Heart left ventricle (tissue), 16 donors: ENCODE measurements around the gene PNLIPRP3. TPM values are rescaled to one million over a fixed set of nuclear protein-coding genes. Genes with fewer than 3 reads are reported as not detected.

ENCODE experiments used
- ATAC-seq, 4 donors: fragments of 200-7000 bp; cut with Tn5 transposase; one replicate each; pipeline ENCODE4 v1.9.1; 2020 to 2022; ENCODE audit warnings: moderate library complexity in 4 of 4, mild to moderate bottlenecking in 3 of 4, moderate number of reproducible peaks in 1 of 4
- DNase-seq, 5 donors: peaks; one replicate each; pipeline ENCODE4 v3.0.0-alpha.2; 2020
- H3K27ac ChIP-seq, 12 donors: fragments of 200-600 bp; sonication (generic) in 4 of 12; one replicate each; pipeline versions ENCODE4 v1.5.0 to v1.8.0; 2016 to 2022; ENCODE audit warnings: mild to moderate bottlenecking in 2 of 12
- H3K27me3 ChIP-seq, 9 donors: fragments of 200-600 bp; sonication (generic) in 2 of 9; one replicate each; pipeline versions ENCODE4 v1.5.1 to v1.8.0; 2016 to 2022; ENCODE audit warnings: mild to moderate bottlenecking in 3 of 9
- H3K36me3 ChIP-seq, 9 donors: fragments of 200-600 bp; sonication (generic) in 2 of 9; one replicate each; pipeline versions ENCODE4 v1.5.0 to v1.8.0; 2018 to 2022; ENCODE audit warnings: mild to moderate bottlenecking in 2 of 9
- H3K4me1 ChIP-seq, 12 donors: fragments of 200-600 bp; sonication (generic) in 4 of 12; one replicate each; pipeline versions ENCODE4 v1.5.0 to v1.8.0; 2016 to 2022; ENCODE audit warnings: mild to moderate bottlenecking in 3 of 12
- H3K4me3 ChIP-seq, 12 donors: fragments of 200-600 bp; sonication (generic) in 4 of 12; one replicate each; pipeline versions ENCODE4 v1.5.0 to v1.8.0; 2017 to 2022; ENCODE audit warnings: mild to moderate bottlenecking in 9 of 12, moderate library complexity in 4 of 12
- H3K9me3 ChIP-seq, 12 donors: fragments of 200-600 bp; sonication (generic) in 4 of 12; one replicate each; pipeline versions ENCODE4 v1.5.0 to v1.8.0; 2016 to 2022; ENCODE audit warnings: mild to moderate bottlenecking in 1 of 12
- POLR2A ChIP-seq, 2 donors: fragments of 450-650 bp; IDR thresholded peaks; one replicate each; pipeline ENCODE4 v1.6.1; 2017; ENCODE audit warnings: antibody characterized with exemption in 2 of 2, mild to moderate bottlenecking in 2 of 2, moderate library complexity in 2 of 2
- WGBS, 4 donors: extraction: QIAGEN DNeasy Blood & Tissue Kit in 2 of 4; methylation state at CpG; one replicate each; pipeline versions ENCODE4 v1.1.5 to v1.1.7; 2013 to 2018; 5-methylcytosine and 5-hydroxymethylcytosine counted together
- intact Hi-C, 10 donors: fragments of 100-400 bp; cut with DNase I; formaldehyde crosslinking; loops; one replicate each; pipeline versions ENCODE4 v1.11.1 to v1.14.2; 2022
- polyA plus RNA-seq, 2 donors: library from polyadenylated mRNA; stranded (reverse); fragments of 200-250 nt; gene quantifications; one replicate each; pipeline ENCODE4 v1.2.3, GENCODE V29; 2013
- total RNA-seq, 9 donors: library from RNA; depleted of rRNA in 2 of 9; stranded (reverse); fragments of >200 nt in 2 of 9; fragmentation: NEBNext Ultra II Directional in 3 of 9; extraction: Animal tissue kit (Norgen Biotek cat#: 25700) in 3 of 9; gene quantifications; one replicate each; pipeline versions ENCODE4 v1.1.0 to v1.2.4, GENCODE V29; 2016 to 2023
- TF ChIP-seq, protein P1 (sequence below), 12 donors: fragments of 200-600 bp; sonication (generic) in 4 of 12; IDR thresholded peaks; one replicate each; pipeline versions ENCODE4 v1.5.0 to v1.8.0; 2018 to 2022; ENCODE audit warnings: antibody characterized with exemption in 12 of 12, mild to moderate bottlenecking in 5 of 12
- donor health status: ischemic (EF 13 %, LVEDD 7.1; RV severe dilation, severe dysfunction).
- donor health status: healthy with polysubstance abuse.
- donor health status: DM: no; HTN: yes; CAD: no.
- donor health status: DM: no; HTN: no; CAD: no.
- donor health status: ischemic (EF 25% LVEDD 6.9; RV normal size, moderate dysfunction).
- donor health status: ischemic (EF 25% LVEDD 5.7; RV mildly dilated, moderate dysfunction).
- donor health status: healthy.
- donor health status: DM: yes; HTN: yes; CAD: no.
- donor health status: ischemic (EF 35%, LVEDD 5.7; RV mildly dilated, moderate dysfunction).
- donor health status: nonischemic (EF 11% LVEDD 7.7; RV severe dilation, severe dysfunction).
- donor health status: DM: yes; HTN: yes; CAD: no.
- donor health status: PGD.
- donor health status: ischemic (EF 29% LVEDD 5.4; RV normal size, mild dysfunction).
- donor health status: nonischemic (EF 23%, LVEDD 6.1; RV moderate dilation, normal function).

Gene PNLIPRP3
- total and polyA plus RNA-seq, 11 donors = not detected

- intact Hi-C loops = no loop called here
- TF ChIP-seq, protein P1, sequence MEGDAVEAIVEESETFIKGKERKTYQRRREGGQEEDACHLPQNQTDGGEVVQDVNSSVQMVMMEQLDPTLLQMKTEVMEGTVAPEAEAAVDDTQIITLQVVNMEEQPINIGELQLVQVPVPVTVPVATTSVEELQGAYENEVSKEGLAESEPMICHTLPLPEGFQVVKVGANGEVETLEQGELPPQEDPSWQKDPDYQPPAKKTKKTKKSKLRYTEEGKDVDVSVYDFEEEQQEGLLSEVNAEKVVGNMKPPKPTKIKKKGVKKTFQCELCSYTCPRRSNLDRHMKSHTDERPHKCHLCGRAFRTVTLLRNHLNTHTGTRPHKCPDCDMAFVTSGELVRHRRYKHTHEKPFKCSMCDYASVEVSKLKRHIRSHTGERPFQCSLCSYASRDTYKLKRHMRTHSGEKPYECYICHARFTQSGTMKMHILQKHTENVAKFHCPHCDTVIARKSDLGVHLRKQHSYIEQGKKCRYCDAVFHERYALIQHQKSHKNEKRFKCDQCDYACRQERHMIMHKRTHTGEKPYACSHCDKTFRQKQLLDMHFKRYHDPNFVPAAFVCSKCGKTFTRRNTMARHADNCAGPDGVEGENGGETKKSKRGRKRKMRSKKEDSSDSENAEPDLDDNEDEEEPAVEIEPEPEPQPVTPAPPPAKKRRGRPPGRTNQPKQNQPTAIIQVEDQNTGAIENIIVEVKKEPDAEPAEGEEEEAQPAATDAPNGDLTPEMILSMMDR (IDR thresholded peaks at IDR 0.05) = no peak
- TF ChIP-seq POLR2A (IDR thresholded peaks at IDR 0.05) = no peak
- Histone ChIP-seq H3K4me1 (no peaks in the 10 kb centered on the region), H3K27ac (no peak overlapping the region), H3K27me3 (peaks cover 0 to 3% (median 0%) of the 10 kb centered on the region in 9 donors), H3K36me3 (no peaks in the 10 kb centered on the region), H3K9me3 (no peaks in the 10 kb centered on the region), H3K4me3 (no peak overlapping the region)
- WGBS, 4 donors = 32 to 37% (median 33%) methylated on average over 7 of the region's 7 CpGs
- no peak for DNase-seq
- ATAC-seq = no peak
Measured at GRCh38 chr10:116408719-116409118, 18.9 kb upstream of the PNLIPRP3 start.

DNA sequence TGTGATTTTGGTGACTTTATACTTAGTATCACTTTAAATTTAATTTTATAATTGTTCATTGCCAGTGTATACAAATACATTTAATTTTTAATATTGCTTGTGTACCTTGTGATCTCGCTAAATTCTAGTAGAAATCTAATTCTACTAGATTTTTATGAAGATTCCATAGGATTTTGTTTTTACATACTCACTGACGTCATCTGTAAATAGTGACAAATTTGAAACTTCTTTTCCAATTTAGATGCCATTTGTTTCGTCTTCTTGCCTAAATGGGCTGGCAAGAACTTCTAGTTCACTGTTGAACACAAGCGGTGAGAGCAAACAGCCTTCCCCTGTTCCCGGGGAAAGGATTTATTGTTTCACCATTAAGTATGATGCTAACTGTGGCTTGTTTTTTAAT is 17.3 kb upstream of the PNLIPRP3 start:
- H3K9me3 ChIP-seq = no peaks in the 10 kb centered on the region
- DNase-seq (no peak), ATAC-seq (no peak)
- intact Hi-C loops = no loop called here
- no peaks in the 10 kb centered on the region for H3K36me3 ChIP-seq
- peaks cover 0 to 8% (median 0%) of the 10 kb centered on the region in 9 donors for H3K27me3 ChIP-seq
- H3K27ac ChIP-seq = no peak overlapping the region
- H3K4me3 ChIP-seq = no peak overlapping the region
- no peaks in the 10 kb centered on the region for H3K4me1 ChIP-seq
- TF ChIP-seq, protein P1 (IDR thresholded peaks at IDR 0.05) = no peak
- TF ChIP-seq POLR2A (IDR thresholded peaks at IDR 0.05) = no peak
- 77 to 86% (median 82%) methylated on average over 5 of the region's 5 CpGs for WGBS, 4 donors

GRCh38 chr10:116417821-116418220 is 9.8 kb upstream of the PNLIPRP3 start:
- Histone ChIP-seq H3K27ac (no peak overlapping the region), H3K36me3 (no peaks in the 10 kb centered on the region), H3K4me1 (no peaks in the 10 kb centered on the region), H3K27me3 (peaks cover 0 to 8% (median 0%) of the 10 kb centered on the region in 9 donors), H3K4me3 (no peak overlapping the region), H3K9me3 (no peaks in the 10 kb centered on the region)
- TF ChIP-seq, protein P1 (IDR thresholded peaks at IDR 0.05) = no peak
- no peak for TF ChIP-seq POLR2A (IDR thresholded peaks at IDR 0.05)
- no peak for ATAC-seq
- WGBS, 4 donors = 42 to 66% (median 61%) methylated on average over 2 of the region's 2 CpGs
- DNase-seq = no peak
- intact Hi-C loops = no loop called here

DNA sequence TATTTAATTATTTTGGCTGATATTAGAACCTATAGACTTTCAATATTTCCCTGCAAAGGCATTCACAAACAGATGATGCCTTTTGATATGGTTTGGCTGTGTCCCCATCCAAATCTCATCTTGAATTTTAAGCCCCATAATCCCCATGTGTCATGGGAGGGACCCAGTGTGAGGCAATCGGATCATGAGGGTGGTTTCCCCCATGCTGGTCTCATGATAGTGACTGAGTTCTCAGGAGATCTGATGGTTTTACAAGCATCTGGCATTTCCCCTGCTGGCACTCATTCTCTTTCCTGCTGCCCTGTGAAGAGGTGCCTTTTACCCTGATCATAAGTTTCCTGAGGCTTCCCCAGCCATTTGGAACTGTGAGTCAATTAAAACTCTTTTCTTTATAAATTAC is 9.3 kb upstream of the PNLIPRP3 start:
- ATAC-seq (no peak), DNase-seq (no peak)
- Histone ChIP-seq H3K4me1 (no peaks in the 10 kb centered on the region), H3K27ac (no peak overlapping the region), H3K27me3 (peaks cover 0 to 5% (median 0%) of the 10 kb centered on the region in 9 donors), H3K36me3 (no peaks in the 10 kb centered on the region), H3K4me3 (no peak overlapping the region), H3K9me3 (no peaks in the 10 kb centered on the region)
- 42 to 67% (median 55%) methylated on average over 1 of the region's 1 CpG for WGBS, 4 donors
- intact Hi-C loops = no loop called here
- TF ChIP-seq POLR2A (IDR thresholded peaks at IDR 0.05) = no peak

DNA sequence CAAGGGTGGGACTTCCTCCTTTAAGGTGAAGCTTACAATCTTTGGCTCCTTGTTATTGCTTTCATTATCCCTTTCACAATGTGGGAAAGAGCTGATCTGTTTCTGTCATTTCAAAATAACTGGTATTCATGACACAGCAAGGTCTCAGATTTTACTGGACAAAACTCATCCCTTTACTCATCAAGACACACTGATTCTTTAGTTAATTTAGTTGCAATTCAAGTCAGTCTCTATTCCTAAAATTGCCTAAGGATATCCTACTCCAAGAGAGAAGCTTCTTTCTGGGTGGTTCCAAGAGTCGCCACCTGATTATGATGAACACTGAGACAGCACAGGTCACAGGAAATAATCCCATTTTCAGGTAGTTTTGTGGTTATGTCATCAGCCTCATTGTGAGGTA is 5.8 kb upstream of the PNLIPRP3 start:
- no peak overlapping the region for H3K27ac ChIP-seq
- ATAC-seq = no peak
- H3K36me3 ChIP-seq = no peaks in the 10 kb centered on the region
- DNase-seq = no peak
- no peaks in the 10 kb centered on the region for H3K27me3 ChIP-seq
- 86 to 92% (median 90%) methylated on average over 1 of the region's 1 CpG for WGBS, 4 donors
- TF ChIP-seq, protein P1 (IDR thresholded peaks at IDR 0.05) = no peak
- no peak for TF ChIP-seq POLR2A (IDR thresholded peaks at IDR 0.05)
- H3K4me3 ChIP-seq = no peak overlapping the region
- H3K9me3 ChIP-seq = no peaks in the 10 kb centered on the region
- no peaks in the 10 kb centered on the region for H3K4me1 ChIP-seq
- intact Hi-C loops = no loop called here
